HepG2 (cell line): ENCODE results near the gene DTX4. TPM values are rescaled to one million over a fixed set of nuclear protein-coding genes. Genes with fewer than 3 reads are reported as not detected.

Experiments
- CREM ChIP-seq, 2 experiments: sonication (generic) in 1 of 2; formaldehyde crosslinking in 1 of 2; IDR thresholded peaks; 2 replicates each; pipeline versions ENCODE4 v1.4.0 to v1.6.1; 2016 to 2020; ENCODE audit warnings: antibody characterized with exemption in 1 of 2, mild to moderate bottlenecking in 1 of 2, missing genetic modification reagents in 1 of 2
- HNRNPL ChIP-seq: fragments of 200-400 bp; formaldehyde crosslinking; IDR thresholded peaks from 2 replicates; pipeline ENCODE4 v1.6.1; 2017; ENCODE audit warnings: mild to moderate bottlenecking, low read depth, low read length
- MBD4 ChIP-seq: IDR thresholded peaks from 2 replicates; pipeline ENCODE4 v1.6.1; 2012; ENCODE audit warnings: low read length, inconsistent platforms, borderline replicate concordance
- MIXL1 ChIP-seq: IDR thresholded peaks from 2 replicates; pipeline ENCODE4 v1.6.1; 2016
- MZF1 ChIP-seq: sonication (generic); formaldehyde crosslinking; IDR thresholded peaks from 2 replicates; pipeline ENCODE4 v1.8.1; 2023; ENCODE audit warnings: mild to moderate bottlenecking, missing genetic modification reagents, borderline replicate concordance
- PITX1 ChIP-seq: sonication (generic); formaldehyde crosslinking; IDR thresholded peaks from 2 replicates; pipeline ENCODE4 v1.5.1; 2020; ENCODE audit warnings: mild to moderate bottlenecking, missing genetic modification reagents
- SMC3 ChIP-seq: IDR thresholded peaks from 2 replicates; pipeline ENCODE4 v1.6.1; 2011; ENCODE audit warnings: low read length, improper control_type of control experiment
- ZNF501 ChIP-seq: sonication (generic); formaldehyde crosslinking; IDR thresholded peaks from 2 replicates; pipeline ENCODE4 v1.5.1; 2020; ENCODE audit warnings: mild to moderate bottlenecking, moderate library complexity, missing genetic modification reagents
- ZNF547 ChIP-seq: sonication (generic); formaldehyde crosslinking; IDR thresholded peaks from 2 replicates; pipeline ENCODE4 v1.5.1; 2020; ENCODE audit warnings: mild to moderate bottlenecking, missing genetic modification reagents
- ZNF562 ChIP-seq: sonication (generic); formaldehyde crosslinking; IDR thresholded peaks from 2 replicates; pipeline ENCODE4 v1.8.0; 2022; ENCODE audit warnings: missing genetic modification reagents, borderline replicate concordance
- ZNF674 ChIP-seq: sonication (generic); formaldehyde crosslinking; IDR thresholded peaks from 2 replicates; pipeline ENCODE4 v1.5.0; 2020; ENCODE audit warnings: low read depth, mild to moderate bottlenecking, missing genetic modification reagents
- polyA plus RNA-seq, 8 experiments: library from polyadenylated mRNA; depleted of rRNA in 3 of 8; stranded (reverse) in 7 of 8; unstranded in 1 of 8; fragments of >200 nt; fragmentation: Illumina TruSeq in 4 of 8; extraction: Trizol in 4 of 8; gene quantifications; 2 replicates each; pipeline versions ENCODE4 v1.2.1 to v1.2.3, GENCODE V29; 2011 to 2016; ENCODE audit warnings: low read depth in 4 of 8, missing spikeins in 1 of 8, mixed read lengths in 1 of 8; ENCODE audit not compliant: insufficient read depth in 1 of 8
- total RNA-seq, 5 experiments: library from RNA; depleted of rRNA; stranded (reverse); fragments of >200 nt; fragmentation: Illumina TruSeq; extraction: Trizol; gene quantifications; 2 replicates each; pipeline ENCODE4 v1.2.3, GENCODE V29; 2016; ENCODE audit warnings: low read depth in 1 of 5
- TF ChIP-seq, protein P1 (sequence below): sonication (generic); formaldehyde crosslinking; IDR thresholded peaks from 2 replicates; pipeline ENCODE4 v1.4.0; 2020; ENCODE audit warnings: missing genetic modification reagents, low read depth, mild to moderate bottlenecking, borderline replicate concordance
- TF ChIP-seq, protein P2 (sequence below): IDR thresholded peaks from 2 replicates; pipeline ENCODE4 v1.6.1; 2012; ENCODE audit warnings: low read depth, low read length, improper control_type of control experiment
- TF ChIP-seq, protein P3 (sequence below), 2 experiments: fragments of 450-650 bp in 1 of 2; sonication (generic) in 1 of 2; formaldehyde crosslinking; IDR thresholded peaks; 2 replicates each; pipeline versions ENCODE4 v1.5.0 to v1.8.0; 2020 to 2022; ENCODE audit warnings: mild to moderate bottlenecking in 1 of 2, missing genetic modification reagents in 1 of 2
- TF ChIP-seq, protein P4 (sequence below): sonication (generic); formaldehyde crosslinking; IDR thresholded peaks from 2 replicates; pipeline ENCODE4 v1.5.0; 2020; ENCODE audit warnings: mild to moderate bottlenecking, missing genetic modification reagents, moderate library complexity
- TF ChIP-seq, protein P5 (sequence below): sonication (generic); formaldehyde crosslinking; conservative IDR thresholded peaks from 2 replicates; pipeline ENCODE4 v1.4.0; 2020; ENCODE audit warnings: missing genetic modification reagents
- TF ChIP-seq, protein P6 (sequence below): sonication (generic); formaldehyde crosslinking; IDR thresholded peaks from 2 replicates; pipeline ENCODE4 v1.4.0; 2020; ENCODE audit warnings: missing genetic modification reagents, mild to moderate bottlenecking, borderline replicate concordance
- TF ChIP-seq, protein P7 (sequence below): sonication (generic); formaldehyde crosslinking; IDR thresholded peaks from 2 replicates; pipeline ENCODE4 v1.8.1; 2023; ENCODE audit warnings: mild to moderate bottlenecking, inconsistent platforms, moderate library complexity, missing genetic modification reagents, borderline replicate concordance

DTX4 gene
- total and polyA plus RNA-seq, 2 of the 13 experiments (the other 11 are each of a cell fraction or from before 2014, with no cell fraction given), result 0.67 to 5.6 TPM

DNA sequence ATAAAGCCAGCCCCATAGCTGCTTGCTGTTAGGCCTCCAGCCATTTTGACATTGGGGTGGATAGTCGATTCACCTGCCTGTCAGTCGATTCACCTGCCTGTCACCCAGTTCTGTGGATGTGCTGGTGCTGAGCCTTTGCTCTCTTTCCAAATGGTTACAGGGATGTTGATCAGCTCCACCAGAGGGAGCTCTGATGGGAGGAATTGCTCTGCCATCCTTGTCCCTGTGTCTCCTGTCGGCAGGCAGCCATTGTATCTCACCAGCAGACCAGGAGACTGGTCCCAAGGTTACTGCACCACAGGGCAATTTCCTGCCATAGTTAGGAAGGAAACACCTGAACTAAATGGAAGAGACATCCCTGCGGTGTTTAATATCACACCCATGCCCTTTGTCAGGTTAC lies 34.7 kb downstream of the DTX4 start (continued):
- TF ChIP-seq, protein P1, sequence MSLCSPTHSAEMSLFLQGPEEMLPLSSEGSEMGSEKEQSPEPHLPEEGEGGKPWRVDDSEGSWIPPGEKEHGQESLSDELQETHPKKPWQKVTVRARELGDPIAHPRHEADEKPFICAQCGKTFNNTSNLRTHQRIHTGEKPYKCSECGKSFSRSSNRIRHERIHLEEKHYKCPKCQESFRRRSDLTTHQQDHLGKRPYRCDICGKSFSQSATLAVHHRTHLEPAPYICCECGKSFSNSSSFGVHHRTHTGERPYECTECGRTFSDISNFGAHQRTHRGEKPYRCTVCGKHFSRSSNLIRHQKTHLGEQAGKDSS (CRISPR knock-in tag), result no peak
- 0 out of 2 replicates have a peak, but pooled peaks have one; percentile 19 for TF ChIP-seq MIXL1 (CRISPR knock-in tag)
- TF ChIP-seq MZF1 (CRISPR knock-in tag), result no peak
- TF ChIP-seq, protein P2, sequence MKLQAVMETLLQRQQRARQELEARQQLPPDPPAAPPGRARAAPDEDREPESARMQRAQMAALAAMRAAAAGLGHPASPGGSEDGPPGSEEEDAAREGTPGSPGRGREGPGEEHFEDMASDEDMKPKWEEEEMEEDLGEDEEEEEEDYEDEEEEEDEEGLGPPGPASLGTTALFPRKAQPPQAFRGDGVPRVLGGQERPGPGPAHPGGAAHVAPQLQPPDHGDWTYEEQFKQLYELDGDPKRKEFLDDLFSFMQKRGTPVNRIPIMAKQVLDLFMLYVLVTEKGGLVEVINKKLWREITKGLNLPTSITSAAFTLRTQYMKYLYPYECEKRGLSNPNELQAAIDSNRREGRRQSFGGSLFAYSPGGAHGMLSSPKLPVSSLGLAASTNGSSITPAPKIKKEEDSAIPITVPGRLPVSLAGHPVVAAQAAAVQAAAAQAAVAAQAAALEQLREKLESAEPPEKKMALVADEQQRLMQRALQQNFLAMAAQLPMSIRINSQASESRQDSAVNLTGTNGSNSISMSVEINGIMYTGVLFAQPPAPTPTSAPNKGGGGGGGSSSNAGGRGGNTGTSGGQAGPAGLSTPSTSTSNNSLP, result no peak
- TF ChIP-seq ZNF562, result no peak
- TF ChIP-seq, protein P3, sequence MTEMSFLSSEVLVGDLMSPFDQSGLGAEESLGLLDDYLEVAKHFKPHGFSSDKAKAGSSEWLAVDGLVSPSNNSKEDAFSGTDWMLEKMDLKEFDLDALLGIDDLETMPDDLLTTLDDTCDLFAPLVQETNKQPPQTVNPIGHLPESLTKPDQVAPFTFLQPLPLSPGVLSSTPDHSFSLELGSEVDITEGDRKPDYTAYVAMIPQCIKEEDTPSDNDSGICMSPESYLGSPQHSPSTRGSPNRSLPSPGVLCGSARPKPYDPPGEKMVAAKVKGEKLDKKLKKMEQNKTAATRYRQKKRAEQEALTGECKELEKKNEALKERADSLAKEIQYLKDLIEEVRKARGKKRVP (CRISPR knock-in tag; IDR thresholded peaks at IDR 0.05), result no peak
- TF ChIP-seq, protein P4, sequence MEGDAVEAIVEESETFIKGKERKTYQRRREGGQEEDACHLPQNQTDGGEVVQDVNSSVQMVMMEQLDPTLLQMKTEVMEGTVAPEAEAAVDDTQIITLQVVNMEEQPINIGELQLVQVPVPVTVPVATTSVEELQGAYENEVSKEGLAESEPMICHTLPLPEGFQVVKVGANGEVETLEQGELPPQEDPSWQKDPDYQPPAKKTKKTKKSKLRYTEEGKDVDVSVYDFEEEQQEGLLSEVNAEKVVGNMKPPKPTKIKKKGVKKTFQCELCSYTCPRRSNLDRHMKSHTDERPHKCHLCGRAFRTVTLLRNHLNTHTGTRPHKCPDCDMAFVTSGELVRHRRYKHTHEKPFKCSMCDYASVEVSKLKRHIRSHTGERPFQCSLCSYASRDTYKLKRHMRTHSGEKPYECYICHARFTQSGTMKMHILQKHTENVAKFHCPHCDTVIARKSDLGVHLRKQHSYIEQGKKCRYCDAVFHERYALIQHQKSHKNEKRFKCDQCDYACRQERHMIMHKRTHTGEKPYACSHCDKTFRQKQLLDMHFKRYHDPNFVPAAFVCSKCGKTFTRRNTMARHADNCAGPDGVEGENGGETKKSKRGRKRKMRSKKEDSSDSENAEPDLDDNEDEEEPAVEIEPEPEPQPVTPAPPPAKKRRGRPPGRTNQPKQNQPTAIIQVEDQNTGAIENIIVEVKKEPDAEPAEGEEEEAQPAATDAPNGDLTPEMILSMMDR (CRISPR knock-in tag), result peak; percentile 65
- TF ChIP-seq PITX1, result no peak
- TF ChIP-seq ZNF501, result no peak
- TF ChIP-seq HNRNPL, result no peak
- peak; percentile 50; the same call in 1 of the 2 replicates for TF ChIP-seq SMC3
- no peak for TF ChIP-seq ZNF674 (CRISPR knock-in tag)
- no peak for TF ChIP-seq CREM (IDR thresholded peaks at IDR 0.05)
- TF ChIP-seq CREM (CRISPR knock-in tag; IDR thresholded peaks at IDR 0.05), result no peak
- TF ChIP-seq, protein P5, sequence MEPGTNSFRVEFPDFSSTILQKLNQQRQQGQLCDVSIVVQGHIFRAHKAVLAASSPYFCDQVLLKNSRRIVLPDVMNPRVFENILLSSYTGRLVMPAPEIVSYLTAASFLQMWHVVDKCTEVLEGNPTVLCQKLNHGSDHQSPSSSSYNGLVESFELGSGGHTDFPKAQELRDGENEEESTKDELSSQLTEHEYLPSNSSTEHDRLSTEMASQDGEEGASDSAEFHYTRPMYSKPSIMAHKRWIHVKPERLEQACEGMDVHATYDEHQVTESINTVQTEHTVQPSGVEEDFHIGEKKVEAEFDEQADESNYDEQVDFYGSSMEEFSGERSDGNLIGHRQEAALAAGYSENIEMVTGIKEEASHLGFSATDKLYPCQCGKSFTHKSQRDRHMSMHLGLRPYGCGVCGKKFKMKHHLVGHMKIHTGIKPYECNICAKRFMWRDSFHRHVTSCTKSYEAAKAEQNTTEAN (CRISPR knock-in tag), result no peak
- TF ChIP-seq, protein P6, sequence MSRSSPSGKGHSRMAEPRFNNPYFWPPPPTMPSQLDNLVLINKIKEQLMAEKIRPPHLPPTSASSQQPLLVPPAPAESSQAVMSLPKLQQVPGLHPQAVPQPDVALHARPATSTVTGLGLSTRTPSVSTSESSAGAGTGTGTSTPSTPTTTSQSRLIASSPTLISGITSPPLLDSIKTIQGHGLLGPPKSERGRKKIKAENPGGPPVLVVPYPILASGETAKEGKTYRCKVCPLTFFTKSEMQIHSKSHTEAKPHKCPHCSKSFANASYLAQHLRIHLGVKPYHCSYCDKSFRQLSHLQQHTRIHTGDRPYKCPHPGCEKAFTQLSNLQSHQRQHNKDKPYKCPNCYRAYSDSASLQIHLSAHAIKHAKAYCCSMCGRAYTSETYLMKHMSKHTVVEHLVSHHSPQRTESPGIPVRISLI, result no peak
- TF ChIP-seq, protein P7, sequence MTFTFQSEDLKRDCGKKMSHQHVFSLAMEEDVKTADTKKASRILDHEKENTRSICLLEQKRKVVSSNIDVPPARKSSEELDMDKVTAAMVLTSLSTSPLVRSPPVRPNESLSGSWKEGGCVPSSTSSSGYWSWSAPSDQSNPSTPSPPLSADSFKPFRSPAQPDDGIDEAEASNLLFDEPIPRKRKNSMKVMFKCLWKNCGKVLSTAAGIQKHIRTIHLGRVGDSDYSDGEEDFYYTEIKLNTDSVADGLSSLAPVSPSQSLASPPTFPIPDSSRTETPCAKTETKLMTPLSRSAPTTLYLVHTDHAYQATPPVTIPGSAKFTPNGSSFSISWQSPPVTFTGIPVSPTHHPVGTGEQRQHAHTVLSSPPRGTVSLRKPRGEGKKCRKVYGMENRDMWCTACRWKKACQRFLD (CRISPR knock-in tag), result no peak
- no peak for TF ChIP-seq MBD4
- TF ChIP-seq ZNF547 (CRISPR knock-in tag), result no peak
